ENCODE measurements around the gene FBLN2. TPM values are rescaled to one million over a fixed set of nuclear protein-coding genes. Genes with fewer than 3 reads are reported as not detected.

The FBLN2 gene
- total RNA-seq: 133 and 498 TPM in 2 replicates

DNA sequence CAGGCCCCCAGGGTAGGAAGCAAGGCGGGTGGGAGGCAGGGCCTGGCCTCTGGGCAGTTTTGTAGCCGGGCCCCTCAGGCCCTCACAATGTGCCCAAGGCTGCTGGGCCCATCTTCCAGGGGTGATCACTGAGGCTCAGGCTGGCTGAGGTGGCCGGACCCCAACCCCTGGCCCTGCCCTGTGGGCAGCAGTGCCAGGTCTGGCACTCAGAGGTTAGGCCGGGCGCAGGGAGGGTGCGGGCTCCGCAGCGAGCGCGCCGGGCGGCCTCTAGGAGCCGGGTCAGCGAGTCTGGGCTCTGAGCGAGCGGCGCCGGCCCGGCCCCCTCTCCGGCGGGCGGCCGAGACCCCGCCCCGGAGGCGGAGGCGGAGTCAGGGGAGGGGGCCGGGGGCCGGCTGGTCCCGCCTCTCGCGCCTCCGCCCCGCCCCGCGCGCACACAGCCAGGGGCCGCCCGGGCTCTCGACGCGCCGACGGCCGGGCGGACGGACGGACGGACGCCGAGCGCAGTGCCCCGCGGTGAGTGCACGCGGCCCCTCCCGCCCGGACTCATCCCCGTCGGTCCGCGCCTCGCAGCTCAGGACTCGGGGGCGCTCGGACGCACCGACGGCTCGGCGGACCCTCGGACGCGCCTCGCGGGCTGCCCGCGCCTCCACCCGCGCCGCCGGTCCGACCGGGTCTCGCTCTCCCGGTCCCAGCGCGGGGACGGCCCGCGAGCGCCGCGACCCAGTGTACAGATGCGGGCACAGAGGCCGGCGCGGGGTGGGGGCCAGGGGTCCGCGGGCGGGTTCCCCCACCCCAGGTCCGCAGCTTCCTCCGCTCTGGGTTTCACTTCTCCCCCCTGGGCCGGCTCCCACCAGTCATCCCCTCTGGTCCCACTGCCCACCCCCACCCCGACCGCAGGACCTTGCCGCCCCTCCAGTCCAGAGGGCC lies at the start of gene FBLN2:
Gene FBLN2 (plus strand): TSS at position 430 of the 927 bp plus-strand sequence. CDS start 21,231 bp downstream, outside the sequence.

Other genes starting within 250 kb of the FBLN2 start
- 0.10 and 0.46 TPM in 2 replicates for gene NUP210, start 128.8 kb upstream of the FBLN2 start, total RNA-seq
- 20.0 and 22.4 TPM in 2 replicates for gene HDAC11, start 68.8 kb upstream of the FBLN2 start, total RNA-seq

All from smooth muscle cell of the pulmonary artery (primary cell).